ENCODE measurements around the gene SFMBT2. TPM values are rescaled to one million over a fixed set of nuclear protein-coding genes. Genes with fewer than 3 reads are reported as not detected.
"Not testable (repeated sequence)": the region's sequence is repeated elsewhere in the genome, so short reads cannot be mapped to it uniquely, and the experiment has no call there.

SFMBT2 gene
- total RNA-seq, 2 donors from 2014 or later: 1.6 to 3.4 TPM

DNA sequence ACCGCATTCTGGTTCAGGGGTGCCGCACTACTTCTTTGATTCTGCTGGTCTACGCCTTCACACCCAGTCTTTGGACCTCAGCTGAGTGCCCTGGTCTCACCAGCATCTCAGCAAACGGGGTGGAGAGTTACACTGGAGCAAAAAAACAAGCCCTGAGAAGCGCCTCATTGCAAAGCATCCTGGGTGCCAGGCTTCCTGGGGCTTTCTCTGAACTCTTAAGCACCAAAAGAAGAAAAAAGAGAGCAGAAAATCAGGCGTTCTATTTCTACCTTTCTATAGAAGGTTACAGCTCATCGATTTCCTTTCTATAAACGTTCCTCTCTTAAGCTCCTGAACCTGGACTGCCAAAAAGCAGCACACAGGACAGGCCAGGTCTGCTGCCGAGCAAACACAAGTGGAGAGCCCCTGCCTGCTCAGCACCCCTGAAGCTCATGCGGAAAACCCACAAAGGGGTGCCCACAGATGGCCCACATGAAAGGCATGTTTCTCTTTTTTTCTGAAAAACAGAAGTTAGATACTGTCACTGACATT, 217.9 kb downstream of the SFMBT2 start:
- 69 to 78% methylated on average over 9 to 10 of the region's 10 CpGs for WGBS, 2 donors
- TF ChIP-seq, protein P1, sequence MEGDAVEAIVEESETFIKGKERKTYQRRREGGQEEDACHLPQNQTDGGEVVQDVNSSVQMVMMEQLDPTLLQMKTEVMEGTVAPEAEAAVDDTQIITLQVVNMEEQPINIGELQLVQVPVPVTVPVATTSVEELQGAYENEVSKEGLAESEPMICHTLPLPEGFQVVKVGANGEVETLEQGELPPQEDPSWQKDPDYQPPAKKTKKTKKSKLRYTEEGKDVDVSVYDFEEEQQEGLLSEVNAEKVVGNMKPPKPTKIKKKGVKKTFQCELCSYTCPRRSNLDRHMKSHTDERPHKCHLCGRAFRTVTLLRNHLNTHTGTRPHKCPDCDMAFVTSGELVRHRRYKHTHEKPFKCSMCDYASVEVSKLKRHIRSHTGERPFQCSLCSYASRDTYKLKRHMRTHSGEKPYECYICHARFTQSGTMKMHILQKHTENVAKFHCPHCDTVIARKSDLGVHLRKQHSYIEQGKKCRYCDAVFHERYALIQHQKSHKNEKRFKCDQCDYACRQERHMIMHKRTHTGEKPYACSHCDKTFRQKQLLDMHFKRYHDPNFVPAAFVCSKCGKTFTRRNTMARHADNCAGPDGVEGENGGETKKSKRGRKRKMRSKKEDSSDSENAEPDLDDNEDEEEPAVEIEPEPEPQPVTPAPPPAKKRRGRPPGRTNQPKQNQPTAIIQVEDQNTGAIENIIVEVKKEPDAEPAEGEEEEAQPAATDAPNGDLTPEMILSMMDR (IDR thresholded peaks at IDR 0.05): no peak
- TF ChIP-seq POLR2A (IDR thresholded peaks at IDR 0.05): no peak
- intact Hi-C loops (cut with DNase I): no loop called here

DNA sequence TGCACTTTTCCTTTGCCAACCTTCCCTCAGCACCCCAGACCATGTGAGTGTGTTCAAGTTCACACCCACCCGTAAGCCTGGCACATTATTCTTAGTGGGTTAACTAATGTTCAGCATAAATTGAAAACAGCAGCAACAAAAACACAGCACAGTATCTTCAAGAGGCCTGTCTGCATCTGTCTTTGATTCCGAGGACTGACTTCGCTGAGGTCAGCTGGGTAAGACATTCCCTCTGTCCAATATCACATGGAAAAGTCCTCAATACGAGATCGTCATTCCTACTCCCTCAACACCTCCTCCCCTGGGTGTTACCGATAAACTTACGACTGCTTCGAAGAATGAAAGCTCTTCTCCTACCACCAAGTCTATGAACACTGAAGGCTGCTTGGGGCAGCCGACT, 218.8 kb downstream of the SFMBT2 start:
- Histone ChIP-seq H3K27me3 (no peaks in the 10 kb centered on the region), H3K4me3 (no peak overlapping the region), H3K36me3 (replicated peaks in 1 of 2; ENCODE audit: insufficient read depth in 1 of 2, low read depth in 2 of 2) (no peaks in the 10 kb centered on the region), H3K9me3 (peaks cover 0 to 8% (median 0%) of the 10 kb centered on the region in 3 donors), H3K4me1 (no peaks in the 10 kb centered on the region), H3K27ac (no peak overlapping the region)
- ATAC-seq: no peak
- intact Hi-C loops (cut with DNase I): no loop called here
- 90 to 93% methylated on average over 9 of the region's 9 CpGs for WGBS, 2 donors
- TF ChIP-seq, protein P1 (IDR thresholded peaks at IDR 0.05): no peak
- no peak for TF ChIP-seq POLR2A (IDR thresholded peaks at IDR 0.05)
- no peak for DNase-seq

More for the DNA sequence above, 217.9 kb downstream of the SFMBT2 start:
- H3K27ac ChIP-seq: no peak overlapping the region
- ATAC-seq: no peak
- H3K36me3 ChIP-seq (replicated peaks in 1 of 2; ENCODE audit: insufficient read depth in 1 of 2, low read depth in 2 of 2): no peaks in the 10 kb centered on the region
- DNase-seq: no peak
- peaks cover 0 to 8% (median 0%) of the 10 kb centered on the region in 3 donors for H3K9me3 ChIP-seq
- H3K4me1 ChIP-seq: no peaks in the 10 kb centered on the region
- H3K4me3 ChIP-seq: no peak overlapping the region
- no peaks in the 10 kb centered on the region for H3K27me3 ChIP-seq

DNA sequence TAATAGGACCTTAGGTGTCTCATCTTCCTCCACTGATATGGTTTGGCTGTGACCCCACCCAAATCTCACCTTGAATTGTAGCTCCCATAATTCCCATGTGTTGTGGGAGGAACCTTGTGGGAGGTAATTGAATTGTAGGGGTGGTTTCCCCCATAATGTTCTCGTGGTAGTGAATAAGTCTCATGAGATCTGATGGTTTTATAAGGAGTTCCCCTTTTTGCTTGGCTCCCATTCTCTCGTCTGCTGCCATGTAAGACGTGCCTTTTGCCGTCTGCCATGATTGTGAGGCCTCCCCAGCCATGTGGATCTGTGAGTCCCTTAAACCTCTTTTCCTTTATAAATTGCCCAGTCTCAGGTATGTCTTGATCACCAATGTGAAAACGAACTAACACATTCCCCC, 220.1 kb downstream of the SFMBT2 start:
- H3K9me3 ChIP-seq; DNase-seq; H3K4me1 ChIP-seq; H3K4me3 ChIP-seq; H3K27ac ChIP-seq; H3K36me3 ChIP-seq (replicated peaks in 1 of 2; ENCODE audit: insufficient read depth in 1 of 2, low read depth in 2 of 2); H3K27me3 ChIP-seq; ATAC-seq; intact Hi-C loops (cut with DNase I): not testable (repeated sequence)
- WGBS, 2 donors: 77 to 82% methylated on average over 5 of the region's 5 CpGs

DNA sequence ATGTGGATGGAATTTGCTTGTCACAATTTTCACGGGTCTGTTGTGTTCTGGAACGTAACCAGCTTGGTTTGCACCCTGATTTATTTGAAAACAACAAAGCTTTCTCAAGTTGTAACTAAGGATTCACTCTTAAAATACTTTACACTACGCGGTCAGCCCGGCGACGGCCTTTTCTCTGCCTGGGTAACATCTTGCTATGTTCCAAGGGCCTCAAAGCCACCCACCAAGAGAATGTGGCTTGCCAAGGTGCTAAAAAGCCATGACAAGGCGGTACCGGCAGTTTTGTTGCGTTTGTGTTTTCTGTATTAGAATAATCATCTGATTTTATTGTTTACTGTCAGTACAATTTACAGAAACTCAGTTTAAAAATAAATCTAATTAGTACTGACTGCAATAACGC, 220.9 kb downstream of the SFMBT2 start:
- peaks cover 0 to 2% (median 0%) of the 10 kb centered on the region in 3 donors for H3K9me3 ChIP-seq
- ATAC-seq (no peak), DNase-seq (no peak)
- no peaks in the 10 kb centered on the region for H3K36me3 ChIP-seq (replicated peaks in 1 of 2; ENCODE audit: insufficient read depth in 1 of 2, low read depth in 2 of 2)
- 82 to 83% methylated on average over 11 of the region's 11 CpGs for WGBS, 2 donors
- no peaks in the 10 kb centered on the region for H3K27me3 ChIP-seq
- H3K27ac ChIP-seq: no peak overlapping the region
- no peaks in the 10 kb centered on the region for H3K4me1 ChIP-seq
- TF ChIP-seq, protein P1 (IDR thresholded peaks at IDR 0.05): no peak
- TF ChIP-seq POLR2A (IDR thresholded peaks at IDR 0.05): no peak
- intact Hi-C loops (cut with DNase I): no loop called here
- H3K4me3 ChIP-seq: no peak overlapping the region

DNA sequence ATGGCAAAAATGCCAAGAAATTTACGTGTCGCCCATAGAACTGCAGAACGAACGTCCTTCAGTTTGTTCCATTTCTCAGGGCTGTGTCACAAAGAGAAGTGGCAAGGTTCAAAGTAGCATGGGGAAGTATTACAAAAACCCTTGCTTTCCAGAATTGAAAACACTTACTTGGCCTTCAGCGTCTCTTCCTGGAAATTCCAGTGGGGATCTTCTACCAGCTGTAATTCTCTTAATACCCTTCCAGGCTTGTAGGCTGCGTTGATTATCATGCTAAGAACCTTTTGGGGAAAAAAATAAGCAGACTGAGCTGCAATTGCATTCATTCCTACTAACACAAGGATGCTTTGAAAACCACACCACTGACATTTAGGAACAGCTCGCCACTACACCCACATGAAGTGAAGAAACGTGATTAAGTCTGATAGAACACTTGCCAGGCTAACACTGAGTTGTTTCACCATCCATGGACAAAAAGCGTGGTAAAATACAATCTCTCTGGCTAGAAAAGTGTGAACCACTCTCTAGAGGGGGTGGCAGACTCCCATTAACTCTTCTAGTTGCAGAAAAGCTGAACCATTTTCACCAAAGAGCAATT, 222.3 kb downstream of the SFMBT2 start:
- Histone ChIP-seq H3K9me3 (no peaks in the 10 kb centered on the region), H3K4me1 (no peaks in the 10 kb centered on the region), H3K27ac (no peak overlapping the region), H3K4me3 (no peak overlapping the region), H3K27me3 (no peaks in the 10 kb centered on the region), H3K36me3 (replicated peaks in 1 of 2; ENCODE audit: insufficient read depth in 1 of 2, low read depth in 2 of 2) (no peaks in the 10 kb centered on the region)
- 73 to 81% methylated on average over 9 of the region's 9 CpGs for WGBS, 2 donors
- intact Hi-C loops (cut with DNase I): no loop called here
- no peak for TF ChIP-seq POLR2A (IDR thresholded peaks at IDR 0.05)
- TF ChIP-seq, protein P1 (IDR thresholded peaks at IDR 0.05): no peak
- no peak for DNase-seq
- ATAC-seq: no peak

All from body of pancreas (tissue), 4 donors.